Endothelial cell of umbilical vein (primary cell): ENCODE data around the gene CD248. TPM values are rescaled to one million over a fixed set of nuclear protein-coding genes. Genes with fewer than 3 reads are reported as not detected.
A peak's percentile ranks its signal among the peaks of the same experiment; 100 is the strongest.

Source experiments
- BruUV-seq: library from RNA; stranded (reverse); fragments of 400-500 nt; replicated peaks from 2 replicates; lab custom pipeline; 2021; lab: Mats Ljungman, UMichigan
- CTCF ChIA-PET: fragments of 300-600, 350-600 bp; sonication (Branson Sonifier 250); formaldehyde crosslinking; loops from one replicate; lab custom pipeline; 2021; ENCODE audit warnings: antibody characterized with exemption, inconsistent platforms; lab: Charles Lee
- POLR2A ChIA-PET: fragments of 300-600, 350-600 bp; sonication (Branson Sonifier 250); formaldehyde crosslinking; loops from one replicate; lab custom pipeline; 2021; ENCODE audit warnings: antibody characterized with exemption, inconsistent platforms; lab: Charles Lee
- DNase-seq: peaks from one replicate; pipeline ENCODE4 v3.0.0-alpha.2; 2011; ENCODE audit warnings: low read depth, low spot score
- FAIRE-seq: peaks from 2 replicates; lab custom pipeline; 2011; peaks lifted over from hg19 to GRCh38; lab: Jason Lieb, UNC
- H2AFZ ChIP-seq: 2 replicates; pipeline ENCODE4 v1.6.0; 2012; ENCODE audit warnings: low read depth, low read length, control low read depth, inconsistent platforms
- H3K27ac ChIP-seq: 2 replicates; pipeline ENCODE4 v1.5.1; 2011; ENCODE audit warnings: low read depth, mild to moderate bottlenecking, control low read depth, low read length, moderate library complexity; ENCODE audit not compliant: insufficient read depth
- H3K27me3 ChIP-seq, 2 experiments: 2 replicates each; pipeline versions ENCODE4 v1.6.0 to v1.6.1; 2011; ENCODE audit warnings: low read length in 2 of 2, mixed read lengths in 1 of 2; ENCODE audit not compliant: control insufficient read depth in 2 of 2, insufficient read depth in 2 of 2
- H3K36me3 ChIP-seq, 2 experiments: 2 replicates in 1 of 2; 3 replicates in 1 of 2; pipeline ENCODE4 v1.5.1; 2011; ENCODE audit warnings: low read length in 2 of 2, mild to moderate bottlenecking in 1 of 2, moderate library complexity in 1 of 2; ENCODE audit not compliant: control insufficient read depth in 2 of 2, insufficient read depth in 2 of 2; ENCODE audit errors: extremely low read depth in 1 of 2
- H3K4me1 ChIP-seq: 3 replicates; pipeline ENCODE4 v1.5.1; 2011; ENCODE audit warnings: mild to moderate bottlenecking, low read length; ENCODE audit not compliant: control insufficient read depth, insufficient read depth; ENCODE audit errors: extremely low read depth
- H3K4me2 ChIP-seq: 2 replicates; pipeline ENCODE4 v1.6.1; 2011; ENCODE audit warnings: low read length, control low read depth, mixed read lengths; ENCODE audit not compliant: insufficient read depth
- H3K4me3 ChIP-seq, 3 experiments: fragments of 200-600 bp in 1 of 3; sonication (generic), shearing (Covaris generic) in 1 of 3; replicated peaks in 1 of 3; 2 replicates each; pipeline ENCODE4 v1.5.1; 2011 to 2016; ENCODE audit warnings: control low read depth in 3 of 3, low read length in 3 of 3, mild to moderate bottlenecking in 2 of 3, inconsistent platforms in 1 of 3, low read depth in 1 of 3, moderate library complexity in 1 of 3; ENCODE audit not compliant: insufficient read depth in 1 of 3
- H3K79me2 ChIP-seq: 2 replicates; pipeline ENCODE4 v1.6.0; 2012; ENCODE audit warnings: low read length, inconsistent platforms; ENCODE audit not compliant: control insufficient read depth, insufficient read depth
- H3K9ac ChIP-seq: replicated peaks from 2 replicates; pipeline ENCODE3; 2011; ENCODE audit warnings: low read length, control low read depth; ENCODE audit not compliant: insufficient read depth; ENCODE audit errors: extremely low read depth
- H3K9me1 ChIP-seq: replicated peaks from 3 replicates; pipeline ENCODE4 v1.6.0; 2011; ENCODE audit warnings: mild to moderate bottlenecking, low read length; ENCODE audit not compliant: control insufficient read depth, insufficient read depth; ENCODE audit errors: extremely low read depth
- H3K9me3 ChIP-seq: replicated peaks from 2 replicates; pipeline ENCODE4 v1.5.1; 2012; ENCODE audit warnings: low read length, inconsistent platforms; ENCODE audit not compliant: control insufficient read depth, insufficient read depth
- H4K20me1 ChIP-seq: replicated peaks from 2 replicates; pipeline ENCODE3; 2011; ENCODE audit warnings: mild to moderate bottlenecking, low read length; ENCODE audit not compliant: control insufficient read depth, insufficient read depth; ENCODE audit errors: extremely low read depth
- EZH2 ChIP-seq: IDR thresholded peaks from 2 replicates; pipeline ENCODE4 v1.6.1; 2012; ENCODE audit warnings: borderline replicate concordance, low read depth, mild to moderate bottlenecking, moderate library complexity, low read length, inconsistent platforms; ENCODE audit not compliant: severe bottlenecking
- GATA2 ChIP-seq: IDR thresholded peaks from 2 replicates; pipeline ENCODE4 v1.7.0; 2011; ENCODE audit warnings: low read depth, mild to moderate bottlenecking, moderate library complexity, mixed read lengths, low read length; ENCODE audit not compliant: insufficient read length, insufficient read depth
- JUN ChIP-seq: IDR thresholded peaks from 2 replicates; pipeline ENCODE4 v1.6.1; 2011; ENCODE audit warnings: borderline replicate concordance, low read depth; ENCODE audit not compliant: insufficient read length, insufficient read depth
- MYC ChIP-seq: IDR thresholded peaks from one replicate; pipeline ENCODE4 v1.6.1; 2011; ENCODE audit warnings: mild to moderate bottlenecking, low read depth, low read length
- POLR2A ChIP-seq: IDR thresholded peaks from 2 replicates; pipeline ENCODE4 v1.6.1; 2012; ENCODE audit warnings: low read depth, mild to moderate bottlenecking, control low read depth, low read length
- dilution Hi-C: fragments of 300-500 bp; cut with MboI; formaldehyde crosslinking; loops from one replicate; pipeline ENCODE4 v1.15.0; 2019; ENCODE audit warnings: low sequenced_read_pairs; ENCODE audit not compliant: extremely low pct_ligation_motif_present
- intact Hi-C: fragments of 100-400 bp; cut with micrococcal nuclease; formaldehyde crosslinking; loops from one replicate; pipeline ENCODE4 v1.10.0; 2022
- polyA plus RNA-seq, 4 experiments: library from polyadenylated mRNA; depleted of rRNA in 3 of 4; stranded (reverse) in 3 of 4; unstranded in 1 of 4; fragments of >200 nt; gene quantifications; 2 replicates each; pipeline versions ENCODE4 v1.2.1 to v1.2.3, GENCODE V29; 2011 to 2012; ENCODE audit warnings: missing spikeins in 1 of 4
- total RNA-seq: library from RNA; stranded (reverse); gene quantifications from 2 replicates; pipeline ENCODE4 v1.2.3, GENCODE V29; 2021
- TF ChIP-seq, protein P1 (sequence below), 2 donors: IDR thresholded peaks; 1 replicate in 1 of 2; 2 replicates in 1 of 2; pipeline ENCODE4 v1.5.1; 2011; ENCODE audit warnings: low read length in 2 of 2, mild to moderate bottlenecking in 2 of 2, moderate library complexity in 2 of 2, control low read depth in 1 of 2, inconsistent platforms in 1 of 2, low read depth in 1 of 2; ENCODE audit not compliant: insufficient read depth in 1 of 2; ENCODE audit errors: extremely low read depth in 1 of 2
- TF ChIP-seq, protein P2 (sequence below): IDR thresholded peaks from 2 replicates; pipeline ENCODE4 v1.6.1; 2011; ENCODE audit not compliant: insufficient read depth, insufficient read length

CD248 gene
- total and polyA plus RNA-seq, 2 donors (not counting 3 experiments of a cell fraction or from before 2014, with no cell fraction given): 0.10 TPM; not detected in 1

DNA sequence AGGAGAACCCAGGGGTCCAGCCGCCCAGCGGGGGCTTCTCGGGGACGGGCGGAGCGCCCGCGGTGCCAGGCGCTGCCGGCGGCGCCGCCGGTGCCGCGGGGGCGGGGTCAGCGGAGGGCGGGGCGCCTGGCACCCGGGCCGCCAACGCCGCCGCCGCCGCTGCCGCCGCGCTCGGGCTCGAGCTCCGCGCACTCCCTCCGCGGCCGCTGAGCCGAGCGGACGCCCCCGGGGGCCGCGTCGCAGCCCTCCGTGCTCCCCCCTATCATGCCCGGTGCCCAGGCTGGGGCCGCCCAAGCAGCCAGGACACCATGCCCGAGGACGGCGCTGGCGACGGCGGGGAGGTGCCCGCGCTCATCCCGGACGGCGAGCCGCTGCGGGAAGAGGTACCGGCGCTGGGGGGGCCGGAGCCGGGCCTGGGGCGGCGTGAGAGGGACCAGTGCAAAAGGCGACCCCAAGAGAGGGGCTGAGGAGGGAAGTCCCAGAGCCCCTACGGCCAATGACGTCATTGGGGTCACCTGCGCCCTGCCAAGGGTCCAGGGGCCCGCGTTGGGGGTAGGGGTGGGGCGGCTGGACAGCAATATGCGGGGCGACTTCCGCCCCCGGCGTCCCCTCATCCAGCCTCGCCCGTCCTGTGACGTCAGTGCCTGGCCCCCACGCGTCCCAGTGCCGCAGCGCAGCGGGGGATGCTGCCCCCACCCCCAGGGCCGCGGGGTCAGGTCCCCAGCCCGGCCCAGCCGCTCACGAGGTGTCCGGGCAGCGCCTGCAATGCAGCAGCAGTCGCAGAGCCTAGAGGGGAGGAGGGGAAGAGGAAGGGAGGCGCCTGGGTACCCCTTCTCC, 24.9 kb downstream of the CD248 start, which contains the start of gene TMEM151A:
TMEM151A (plus strand) TSS at position 189 of the 837 bp plus-strand sequence; CDS start at position 309, 120 bp downstream.
- dilution Hi-C loops: no loop called here
- no peaks in the 10 kb centered on the region for H3K36me3 ChIP-seq
- no peaks in the 10 kb centered on the region for H4K20me1 ChIP-seq
- H3K79me2 ChIP-seq: peaks cover 12% of the 10 kb centered on the region
- H3K9me1 ChIP-seq: no peaks in the 10 kb centered on the region
- intact Hi-C loops: no loop called here
- FAIRE-seq (no peak), DNase-seq (no peak)
- ChIA-PET POLR2A (no interaction called here), CTCF (interaction anchor here (0.6 to 1.9 kb wide), 5 partner anchors 9 to 69 kb away, joined by 3 to 10 read pairs (median 5); no protein-coding TSS in a partner anchor)
- H3K4me1 ChIP-seq: peaks cover 13% of the 10 kb centered on the region
- no TSS peak for BruUV-seq
- H3K27ac ChIP-seq: no peak within 1 kb of the TSS
- TF ChIP-seq GATA2 (no peak), JUN (no peak), EZH2 (peak; percentile 91), MYC (no peak), POLR2A (no peak)
- TF ChIP-seq, protein P1, sequence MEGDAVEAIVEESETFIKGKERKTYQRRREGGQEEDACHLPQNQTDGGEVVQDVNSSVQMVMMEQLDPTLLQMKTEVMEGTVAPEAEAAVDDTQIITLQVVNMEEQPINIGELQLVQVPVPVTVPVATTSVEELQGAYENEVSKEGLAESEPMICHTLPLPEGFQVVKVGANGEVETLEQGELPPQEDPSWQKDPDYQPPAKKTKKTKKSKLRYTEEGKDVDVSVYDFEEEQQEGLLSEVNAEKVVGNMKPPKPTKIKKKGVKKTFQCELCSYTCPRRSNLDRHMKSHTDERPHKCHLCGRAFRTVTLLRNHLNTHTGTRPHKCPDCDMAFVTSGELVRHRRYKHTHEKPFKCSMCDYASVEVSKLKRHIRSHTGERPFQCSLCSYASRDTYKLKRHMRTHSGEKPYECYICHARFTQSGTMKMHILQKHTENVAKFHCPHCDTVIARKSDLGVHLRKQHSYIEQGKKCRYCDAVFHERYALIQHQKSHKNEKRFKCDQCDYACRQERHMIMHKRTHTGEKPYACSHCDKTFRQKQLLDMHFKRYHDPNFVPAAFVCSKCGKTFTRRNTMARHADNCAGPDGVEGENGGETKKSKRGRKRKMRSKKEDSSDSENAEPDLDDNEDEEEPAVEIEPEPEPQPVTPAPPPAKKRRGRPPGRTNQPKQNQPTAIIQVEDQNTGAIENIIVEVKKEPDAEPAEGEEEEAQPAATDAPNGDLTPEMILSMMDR (IDR thresholded peaks at IDR 0.05; ENCODE audit: extremely low read depth in 1 of 2, insufficient read depth in 1 of 2, low read depth in 1 of 2, low read length in 2 of 2): no peak
- TF ChIP-seq, protein P2, sequence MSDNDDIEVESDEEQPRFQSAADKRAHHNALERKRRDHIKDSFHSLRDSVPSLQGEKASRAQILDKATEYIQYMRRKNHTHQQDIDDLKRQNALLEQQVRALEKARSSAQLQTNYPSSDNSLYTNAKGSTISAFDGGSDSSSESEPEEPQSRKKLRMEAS: no peak
- no peak within 1 kb of the TSS for H2AFZ ChIP-seq
- no peaks in the 10 kb centered on the region for H3K9me3 ChIP-seq
- peak within 1 kb of the TSS; percentile 16 for H3K4me2 ChIP-seq
- no peak within 1 kb of the TSS for H3K9ac ChIP-seq
- H3K27me3 ChIP-seq: peaks cover 20% of the 10 kb centered on the region in 2 experiments
- peak within 1 kb of the TSS in 1 of 3 experiments; percentile 13 for H3K4me3 ChIP-seq
